ENCODE results near the gene KIAA0319L. TPM values are rescaled to one million over a fixed set of nuclear protein-coding genes. Genes with fewer than 3 reads are reported as not detected.
"Not testable (repeated sequence)": the region's sequence is repeated elsewhere in the genome, so short reads cannot be mapped to it uniquely, and the experiment has no call there.

KIAA0319L gene
- total RNA-seq, 1 donor from 2014 or later: 74.7 TPM

DNA sequence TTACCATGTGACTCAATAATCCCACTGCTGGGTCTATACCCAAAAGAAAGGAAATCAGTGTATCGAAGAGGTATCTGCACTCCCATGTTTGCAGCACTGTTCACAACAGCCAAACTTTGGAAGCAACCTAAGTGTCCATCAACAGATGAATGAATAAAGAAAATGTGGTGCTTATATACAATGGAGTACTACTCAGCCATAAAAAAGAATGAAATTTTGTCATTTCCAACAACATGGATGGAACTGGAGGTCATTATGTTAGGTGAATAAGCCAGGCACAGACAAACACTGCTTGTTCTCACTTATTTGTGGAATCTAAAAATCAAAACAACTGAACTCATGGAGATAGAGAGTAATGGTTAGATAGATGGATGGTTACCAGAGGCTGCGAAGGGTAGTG is 79.3 kb downstream of the KIAA0319L start:
- H3K4me3 Mint-ChIP-seq (ENCODE audit: unreplicated experiment): no peak overlapping the region
- no peak overlapping the region for H3K27ac Mint-ChIP-seq (ENCODE audit: unreplicated experiment)
- H3K9me3 Mint-ChIP-seq (ENCODE audit: unreplicated experiment): no peaks in the 10 kb centered on the region
- H3K4me1 Mint-ChIP-seq (ENCODE audit: low read depth, unreplicated experiment): peaks cover 9% of the 10 kb centered on the region
- no peak for DNase-seq
- peaks cover 3% of the 10 kb centered on the region for H3K36me3 Mint-ChIP-seq (ENCODE audit: unreplicated experiment)
- H3K27me3 Mint-ChIP-seq (ENCODE audit: unreplicated experiment): no peaks in the 10 kb centered on the region
- TF ChIP-seq, protein P1, sequence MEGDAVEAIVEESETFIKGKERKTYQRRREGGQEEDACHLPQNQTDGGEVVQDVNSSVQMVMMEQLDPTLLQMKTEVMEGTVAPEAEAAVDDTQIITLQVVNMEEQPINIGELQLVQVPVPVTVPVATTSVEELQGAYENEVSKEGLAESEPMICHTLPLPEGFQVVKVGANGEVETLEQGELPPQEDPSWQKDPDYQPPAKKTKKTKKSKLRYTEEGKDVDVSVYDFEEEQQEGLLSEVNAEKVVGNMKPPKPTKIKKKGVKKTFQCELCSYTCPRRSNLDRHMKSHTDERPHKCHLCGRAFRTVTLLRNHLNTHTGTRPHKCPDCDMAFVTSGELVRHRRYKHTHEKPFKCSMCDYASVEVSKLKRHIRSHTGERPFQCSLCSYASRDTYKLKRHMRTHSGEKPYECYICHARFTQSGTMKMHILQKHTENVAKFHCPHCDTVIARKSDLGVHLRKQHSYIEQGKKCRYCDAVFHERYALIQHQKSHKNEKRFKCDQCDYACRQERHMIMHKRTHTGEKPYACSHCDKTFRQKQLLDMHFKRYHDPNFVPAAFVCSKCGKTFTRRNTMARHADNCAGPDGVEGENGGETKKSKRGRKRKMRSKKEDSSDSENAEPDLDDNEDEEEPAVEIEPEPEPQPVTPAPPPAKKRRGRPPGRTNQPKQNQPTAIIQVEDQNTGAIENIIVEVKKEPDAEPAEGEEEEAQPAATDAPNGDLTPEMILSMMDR (IDR thresholded peaks at IDR 0.05; ENCODE audit: partially characterized antibody, unreplicated experiment): no peak

DNA sequence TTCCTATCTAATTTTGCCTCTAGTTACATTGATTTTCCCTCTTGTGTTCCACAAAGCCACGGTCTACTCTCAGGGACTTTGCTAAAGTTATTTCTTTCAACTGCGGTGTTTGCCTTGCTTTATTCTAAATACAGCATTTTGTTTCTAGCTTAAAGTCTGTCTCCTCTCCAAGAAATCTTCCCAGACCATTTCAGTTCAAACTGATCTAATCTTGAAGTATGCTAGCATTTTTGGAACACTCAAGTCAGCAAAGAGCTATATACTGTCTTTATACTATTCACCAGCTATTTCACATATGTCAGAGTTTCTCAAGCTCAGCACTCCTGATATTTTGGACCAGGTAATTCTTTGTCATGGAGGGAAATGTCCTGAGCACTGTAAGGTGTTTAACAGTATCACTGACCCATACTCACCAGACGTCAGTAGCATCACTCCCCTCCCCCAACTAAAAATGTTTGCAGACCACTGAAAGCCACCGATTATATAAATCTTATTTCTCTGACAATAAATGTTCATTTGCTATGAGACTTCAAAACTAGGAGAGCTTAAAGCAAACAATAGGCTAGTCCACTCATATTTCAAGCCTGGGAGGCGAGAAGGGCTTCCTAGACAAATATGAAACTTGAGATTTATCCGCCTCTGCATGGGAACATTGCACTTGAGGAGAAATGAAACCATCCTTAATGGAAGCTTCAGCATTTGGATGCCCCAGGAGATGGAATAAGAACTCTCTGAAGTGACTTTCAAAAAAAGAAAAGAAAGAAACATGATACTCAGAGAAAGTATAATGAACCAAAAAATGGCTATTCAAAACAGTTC is 81.1 kb downstream of the KIAA0319L start:
- Mint-ChIP-seq H3K9me3 (ENCODE audit: unreplicated experiment) (no peaks in the 10 kb centered on the region), H3K4me1 (ENCODE audit: low read depth, unreplicated experiment) (peaks cover 9% of the 10 kb centered on the region), H3K4me3 (ENCODE audit: unreplicated experiment) (no peak overlapping the region), H3K36me3 (ENCODE audit: unreplicated experiment) (no peaks in the 10 kb centered on the region), H3K27ac (ENCODE audit: unreplicated experiment) (no peak overlapping the region), H3K27me3 (ENCODE audit: unreplicated experiment) (no peaks in the 10 kb centered on the region)
- TF ChIP-seq, protein P1 (IDR thresholded peaks at IDR 0.05; ENCODE audit: partially characterized antibody, unreplicated experiment): no peak
- DNase-seq: no peak

DNA sequence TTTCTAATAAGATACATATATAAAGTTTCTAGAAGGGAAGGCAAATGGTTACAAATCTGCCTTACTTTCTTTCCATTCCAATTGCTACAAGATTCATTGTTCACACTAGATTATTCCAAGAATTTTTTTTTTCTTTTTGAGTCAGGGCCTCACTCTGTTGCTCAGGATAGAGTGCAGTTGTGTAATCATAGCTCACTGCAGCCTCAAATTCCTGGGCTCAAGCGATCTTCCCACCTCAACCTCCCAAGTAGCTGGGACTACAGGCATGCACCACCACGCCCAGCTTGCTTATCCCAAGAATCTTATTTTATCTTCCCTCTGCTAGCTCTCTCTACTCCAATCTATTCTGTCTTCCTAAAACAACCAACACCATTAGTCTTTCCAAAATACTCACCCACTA is 81.8 kb downstream of the KIAA0319L start:
- H3K27me3 Mint-ChIP-seq (ENCODE audit: unreplicated experiment): no peaks in the 10 kb centered on the region
- no peaks in the 10 kb centered on the region for H3K36me3 Mint-ChIP-seq (ENCODE audit: unreplicated experiment)
- DNase-seq: no peak
- TF ChIP-seq, protein P1 (IDR thresholded peaks at IDR 0.05; ENCODE audit: partially characterized antibody, unreplicated experiment): no peak
- no peaks in the 10 kb centered on the region for H3K9me3 Mint-ChIP-seq (ENCODE audit: unreplicated experiment)
- H3K27ac Mint-ChIP-seq (ENCODE audit: unreplicated experiment): no peak overlapping the region
- H3K4me1 Mint-ChIP-seq (ENCODE audit: low read depth, unreplicated experiment): peaks cover 9% of the 10 kb centered on the region
- no peak overlapping the region for H3K4me3 Mint-ChIP-seq (ENCODE audit: unreplicated experiment)

GRCh38 chr1:35473216-35473615 is 84.0 kb downstream of the KIAA0319L start:
- H3K36me3 Mint-ChIP-seq (ENCODE audit: unreplicated experiment); H3K4me1 Mint-ChIP-seq (ENCODE audit: low read depth, unreplicated experiment); DNase-seq; H3K27me3 Mint-ChIP-seq (ENCODE audit: unreplicated experiment); H3K27ac Mint-ChIP-seq (ENCODE audit: unreplicated experiment); H3K9me3 Mint-ChIP-seq (ENCODE audit: unreplicated experiment); H3K4me3 Mint-ChIP-seq (ENCODE audit: unreplicated experiment): not testable (repeated sequence)

DNA sequence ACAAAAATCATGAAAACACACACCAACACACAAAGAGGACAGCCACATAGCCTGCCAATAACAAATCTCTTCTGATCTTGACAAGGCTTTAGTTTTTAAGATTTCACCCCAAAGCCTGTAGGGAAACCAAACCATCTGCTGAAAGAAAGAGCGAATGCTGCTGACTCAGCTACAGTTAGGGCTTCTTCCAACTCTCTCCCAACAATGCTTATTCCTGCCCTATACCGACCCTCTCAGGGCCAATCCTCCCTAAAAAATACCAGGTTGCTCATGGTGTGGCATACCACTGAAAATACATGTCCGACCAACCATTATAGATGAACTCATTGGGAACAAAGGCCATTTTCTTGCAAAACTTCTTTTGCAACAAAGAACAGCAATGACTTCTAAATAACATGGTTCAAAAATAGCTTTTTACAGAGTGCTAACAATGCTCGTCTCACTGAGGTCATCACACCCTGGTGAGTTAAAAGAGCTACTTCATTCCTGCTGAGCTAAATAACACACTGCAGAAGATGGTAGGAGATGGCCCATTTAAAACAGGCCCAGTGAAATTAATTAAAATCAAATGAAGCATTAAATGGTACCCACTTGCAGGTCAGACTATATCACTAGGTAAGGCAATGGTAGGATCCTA is 86.1 kb downstream of the KIAA0319L start:
- TF ChIP-seq, protein P1 (IDR thresholded peaks at IDR 0.05; ENCODE audit: partially characterized antibody, unreplicated experiment): no peak
- Mint-ChIP-seq H3K27ac (ENCODE audit: unreplicated experiment) (no peak overlapping the region), H3K27me3 (ENCODE audit: unreplicated experiment) (no peaks in the 10 kb centered on the region), H3K4me1 (ENCODE audit: low read depth, unreplicated experiment) (peaks cover 5% of the 10 kb centered on the region), H3K36me3 (ENCODE audit: unreplicated experiment) (peaks cover 3% of the 10 kb centered on the region), H3K4me3 (ENCODE audit: unreplicated experiment) (no peak overlapping the region), H3K9me3 (ENCODE audit: unreplicated experiment) (peaks cover 2% of the 10 kb centered on the region)
- no peak for DNase-seq

Measured in glutamatergic neuron (in vitro differentiated cells).